Transverse colon (tissue), 4 donors: ENCODE results near the gene SPDYE3.

ENCODE experiments used
- CTCF ChIP-seq, 5 experiments: fragments of 200-600 bp in 3 of 5; fragments of 450-650 bp in 2 of 5; sonication (generic) in 3 of 5; IDR thresholded peaks; 1 replicate in 2 of 5; 2 replicates in 3 of 5; pipeline ENCODE4 v1.5.1; 2016 to 2017; ENCODE audit warnings: antibody characterized with exemption in 5 of 5, inconsistent platforms in 3 of 5, mild to moderate bottlenecking in 2 of 5, moderate library complexity in 1 of 5
- EP300 ChIP-seq: sonication (generic); formaldehyde crosslinking; IDR thresholded peaks from one replicate; pipeline ENCODE4 v1.6.1; 2017; ENCODE audit warnings: antibody characterized with exemption, low read depth
- POLR2A ChIP-seq: fragments of 450-650 bp; IDR thresholded peaks from one replicate; pipeline ENCODE4 v1.6.1; 2016; ENCODE audit warnings: antibody characterized with exemption, mild to moderate bottlenecking, moderate library complexity
- POLR2AphosphoS5 ChIP-seq, 3 donors: sonication (generic); formaldehyde crosslinking; IDR thresholded peaks; one replicate each; pipeline ENCODE4 v1.6.1; 2016; ENCODE audit warnings: antibody characterized with exemption in 3 of 3

GRCh38 chr7:100266576-100267354 lies 40.7 kb upstream of the SPDYE3 start:
- no peak for TF ChIP-seq CTCF (IDR thresholded peaks at IDR 0.05)
- TF ChIP-seq POLR2A, result no peak
- TF ChIP-seq POLR2AphosphoS5 (IDR thresholded peaks at IDR 0.05), result no peak
- no peak for TF ChIP-seq EP300
